Stimulated activated CD8-positive, alpha-beta memory T cell treated with anti-CD3 and anti-CD28 coated beads, Interleukin-2, amount 100 ng/mL, for 48 hours (primary cell): ENCODE measurements around the gene RPS23.

Experiments
- DNase-seq, 2 donors: peaks; one replicate each; pipeline ENCODE4 v3.0.0-alpha.2; 2020; ENCODE audit warnings: low read depth in 2 of 2

The RPS23 gene

GRCh38 chr5:82277987-82278710, at the start of gene RPS23:
Gene RPS23, minus strand, starts transcription at chr5:82278354. Its CDS starts 31 bp downstream, at chr5:82278323.
- peak; percentile 77 to 78 for DNase-seq

- DNase-seq: no peak
Observed at GRCh38 chr5:82327941-82328340, 49.8 kb upstream of the RPS23 start.

- no peak for DNase-seq
Observed at GRCh38 chr5:82325996-82326395, 47.8 kb upstream of the RPS23 start.

- DNase-seq: no peak
Observed at GRCh38 chr5:82325155-82325554, 47.0 kb upstream of the RPS23 start.

GRCh38 chr5:82320966-82321365, 42.8 kb upstream of the RPS23 start:
- DNase-seq: no peak

- DNase-seq: no peak
Observed at GRCh38 chr5:82319651-82320376, 41.7 kb upstream of the RPS23 start.

- no peak for DNase-seq
Observed at GRCh38 chr5:82319192-82319591, 41.0 kb upstream of the RPS23 start.

- no peak for DNase-seq
Observed at GRCh38 chr5:82314964-82315758, 37.0 kb upstream of the RPS23 start.

- no peak for DNase-seq
Observed at GRCh38 chr5:82313016-82313415, 34.9 kb upstream of the RPS23 start.

GRCh38 chr5:82312373-82312856, 34.3 kb upstream of the RPS23 start:
- DNase-seq: peak; percentile 7 to 27

GRCh38 chr5:82309091-82309531, 31.0 kb upstream of the RPS23 start:
- DNase-seq: no peak

- no peak for DNase-seq
Observed at GRCh38 chr5:82308416-82308815, 30.3 kb upstream of the RPS23 start.

- no peak for DNase-seq
Observed at GRCh38 chr5:82307451-82307850, 29.3 kb upstream of the RPS23 start.

GRCh38 chr5:82306151-82306550, 28.0 kb upstream of the RPS23 start:
- no peak for DNase-seq

- DNase-seq: no peak
Observed at GRCh38 chr5:82301190-82301589, 23.0 kb upstream of the RPS23 start.

- DNase-seq: no peak
Observed at GRCh38 chr5:82298668-82299067, 20.5 kb upstream of the RPS23 start.

- no peak for DNase-seq
Observed at GRCh38 chr5:82297711-82298110, 19.6 kb upstream of the RPS23 start.

- no peak for DNase-seq
Observed at GRCh38 chr5:82296929-82297328, 18.8 kb upstream of the RPS23 start.

GRCh38 chr5:82295959-82296531, 17.9 kb upstream of the RPS23 start:
- no peak for DNase-seq

GRCh38 chr5:82295144-82295543, 17.0 kb upstream of the RPS23 start:
- DNase-seq: no peak

GRCh38 chr5:82291420-82291819, 13.3 kb upstream of the RPS23 start:
- DNase-seq: no peak

- no peak for DNase-seq
Observed at GRCh38 chr5:82290908-82291307, 12.8 kb upstream of the RPS23 start.
